NOMO-1 treated with DMSO at 0.1 percent for 48 hours (cell line): ENCODE data around the gene EHMT1.

Experiments used
- DNase-seq: peaks from one replicate; lab custom pipeline; 2025; ENCODE audit not compliant: unreplicated experiment; lab: John Stamatoyannopoulos, UW

The EHMT1 gene

GRCh38 chr9:137671196-137671538 is 52.4 kb downstream of the EHMT1 start:
- no peak for DNase-seq

GRCh38 chr9:137671721-137672120 is 52.9 kb downstream of the EHMT1 start:
- DNase-seq: no peak

- DNase-seq: peak; percentile 71
Measured at GRCh38 chr9:137672907-137673791, 54.3 kb downstream of the EHMT1 start.

- DNase-seq: no peak
Measured at GRCh38 chr9:137673886-137674285, 55.1 kb downstream of the EHMT1 start.

- no peak for DNase-seq
Measured at GRCh38 chr9:137674307-137674975, 55.6 kb downstream of the EHMT1 start.

GRCh38 chr9:137674976-137675320 is 56.1 kb downstream of the EHMT1 start:
- DNase-seq: no peak

GRCh38 chr9:137676998-137677397 is 58.2 kb downstream of the EHMT1 start:
- DNase-seq: no peak

- no peak for DNase-seq
Measured at GRCh38 chr9:137678202-137678601, 59.4 kb downstream of the EHMT1 start.

GRCh38 chr9:137679249-137679648 is 60.4 kb downstream of the EHMT1 start:
- no peak for DNase-seq

- no peak for DNase-seq
Measured at GRCh38 chr9:137679695-137680305, 61.0 kb downstream of the EHMT1 start.

GRCh38 chr9:137680444-137681358 is 61.9 kb downstream of the EHMT1 start:
- no peak for DNase-seq

GRCh38 chr9:137682428-137683105 is 63.8 kb downstream of the EHMT1 start:
- DNase-seq: no peak

GRCh38 chr9:137683262-137683864 is 64.6 kb downstream of the EHMT1 start:
- no peak for DNase-seq

- DNase-seq: peak; percentile 69
Measured at GRCh38 chr9:137685035-137685740, 66.4 kb downstream of the EHMT1 start.

- no peak for DNase-seq
Measured at GRCh38 chr9:137685741-137686420, 67.1 kb downstream of the EHMT1 start.

GRCh38 chr9:137688261-137688660 is 69.5 kb downstream of the EHMT1 start:
- DNase-seq: no peak

- peak; percentile 49 for DNase-seq
Measured at GRCh38 chr9:137688725-137689124, 69.9 kb downstream of the EHMT1 start.

GRCh38 chr9:137689745-137690529 is 71.1 kb downstream of the EHMT1 start:
- peak; percentile 70 for DNase-seq
